Testis (tissue), 3 donors: ENCODE results near the gene ADCY9. TPM values are rescaled to one million over a fixed set of nuclear protein-coding genes. Genes with fewer than 3 reads are reported as not detected.
A peak's percentile ranks its signal among the peaks of the same experiment; 100 is the strongest.

Experiments used
- DNase-seq: peaks from one replicate; pipeline ENCODE4 v3.0.0-alpha.2; 2019
- H3K27ac ChIP-seq, 2 donors: fragments of 200-600 bp; sonication (generic); one replicate each; pipeline ENCODE4 v1.5.1; 2019
- H3K27me3 ChIP-seq: fragments of 200-600 bp; sonication (generic); one replicate; pipeline ENCODE4 v1.5.1; 2019
- H3K36me3 ChIP-seq: fragments of 200-600 bp; sonication (generic); one replicate; pipeline ENCODE4 v1.5.1; 2017; ENCODE audit warnings: low read depth; ENCODE audit errors: missing control alignments
- H3K4me1 ChIP-seq: fragments of 200-600 bp; sonication (generic); one replicate; pipeline ENCODE4 v1.5.1; 2019
- H3K4me3 ChIP-seq, 2 donors: fragments of 200-600 bp; sonication (generic); one replicate each; pipeline ENCODE4 v1.5.1; 2017 to 2019
- H3K9me3 ChIP-seq: fragments of 200-600 bp; sonication (generic); one replicate; pipeline ENCODE4 v1.5.1; 2017
- POLR2A ChIP-seq: fragments of 450-650 bp; IDR thresholded peaks from one replicate; pipeline ENCODE4 v1.6.1; 2017; ENCODE audit warnings: antibody characterized with exemption, mild to moderate bottlenecking, moderate library complexity
- WGBS, 2 donors: methylation state at CpG; one replicate each; pipeline ENCODE4 v1.1.5; 2018; 5-methylcytosine and 5-hydroxymethylcytosine counted together
- intact Hi-C: fragments of 100-400 bp; cut with DNase I; formaldehyde crosslinking; loops from one replicate; pipeline ENCODE4 v1.15.1; 2023; ENCODE audit warnings: low total_unique reads
- polyA plus RNA-seq: library from polyadenylated mRNA; stranded (reverse); fragments of 350-450 nt; fragmentation: Illumina TruSeq; extraction: RNeasy Lipid Tissue Mini Kit (QIAGEN cat#74804); gene quantifications from one replicate; pipeline ENCODE4 v1.2.3, GENCODE V29; 2014; ENCODE audit warnings: low read depth, low replicate concordance; ENCODE audit not compliant: insufficient read depth
- total RNA-seq, 2 donors: library from RNA; depleted of rRNA; stranded (reverse); fragments of >200 nt; gene quantifications; one replicate each; pipeline ENCODE4 v1.2.3, GENCODE V29; 2016
- TF ChIP-seq, protein P1 (sequence below), 3 experiments: fragments of 450-650 bp in 2 of 3; fragments of 200-600 bp in 1 of 3; sonication (generic) in 1 of 3; IDR thresholded peaks; one replicate each; pipeline ENCODE4 v1.5.1; 2016 to 2019; ENCODE audit warnings: antibody characterized with exemption in 3 of 3, mild to moderate bottlenecking in 2 of 3, moderate library complexity in 1 of 3

Gene ADCY9
- total and polyA plus RNA-seq, 3 donors from 2014 or later = 19.0 to 77.2 (median 52.8) TPM

DNA sequence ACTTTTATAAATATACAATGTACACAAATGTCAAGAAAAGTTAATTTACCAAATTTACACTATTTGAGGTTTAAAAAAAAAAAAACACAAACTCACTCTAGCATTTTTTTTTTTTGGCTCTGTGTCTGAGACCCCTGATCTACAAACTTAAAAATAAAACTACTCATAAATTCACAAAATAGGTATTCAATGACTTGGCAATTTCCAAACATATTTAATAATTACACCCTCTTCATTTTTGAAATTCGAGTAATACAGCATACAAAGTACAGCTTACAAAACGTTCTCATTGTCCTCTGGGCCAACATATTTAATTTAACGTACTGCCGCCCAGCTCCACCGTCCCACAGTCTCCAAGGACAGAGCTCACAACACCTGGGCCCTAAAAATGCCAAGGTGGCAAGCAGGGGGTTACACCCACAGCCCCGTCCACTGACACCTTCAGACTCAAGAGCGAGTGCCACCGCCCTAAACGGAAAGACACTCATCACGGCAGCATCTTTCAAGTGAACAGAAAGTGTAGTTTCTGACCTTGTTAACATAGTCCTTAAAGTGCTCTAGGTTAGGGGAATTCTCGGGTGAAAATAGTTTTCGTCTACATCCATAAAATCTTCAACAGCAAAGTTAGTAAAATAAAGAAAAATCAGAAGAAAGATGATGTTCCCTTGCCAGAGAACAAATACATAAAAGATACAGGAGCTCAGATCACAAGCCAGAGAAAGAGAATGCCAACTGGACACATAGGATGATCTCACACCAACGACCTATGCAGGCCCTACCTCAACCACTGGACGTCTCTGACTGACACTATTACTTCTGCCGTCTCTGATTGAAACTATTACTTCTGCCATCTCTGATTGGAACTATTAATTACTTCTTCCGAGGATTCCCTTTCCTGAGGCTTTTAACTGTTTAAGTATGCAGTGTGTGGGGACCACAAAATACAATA, 4.2 kb downstream of the ADCY9 start:
- WGBS, 2 donors = 28 to 33% methylated on average over 16 of the region's 16 CpGs
- peak overlapping the region in 1 of 2 donors; percentile 12 for H3K4me3 ChIP-seq
- TF ChIP-seq, protein P1, sequence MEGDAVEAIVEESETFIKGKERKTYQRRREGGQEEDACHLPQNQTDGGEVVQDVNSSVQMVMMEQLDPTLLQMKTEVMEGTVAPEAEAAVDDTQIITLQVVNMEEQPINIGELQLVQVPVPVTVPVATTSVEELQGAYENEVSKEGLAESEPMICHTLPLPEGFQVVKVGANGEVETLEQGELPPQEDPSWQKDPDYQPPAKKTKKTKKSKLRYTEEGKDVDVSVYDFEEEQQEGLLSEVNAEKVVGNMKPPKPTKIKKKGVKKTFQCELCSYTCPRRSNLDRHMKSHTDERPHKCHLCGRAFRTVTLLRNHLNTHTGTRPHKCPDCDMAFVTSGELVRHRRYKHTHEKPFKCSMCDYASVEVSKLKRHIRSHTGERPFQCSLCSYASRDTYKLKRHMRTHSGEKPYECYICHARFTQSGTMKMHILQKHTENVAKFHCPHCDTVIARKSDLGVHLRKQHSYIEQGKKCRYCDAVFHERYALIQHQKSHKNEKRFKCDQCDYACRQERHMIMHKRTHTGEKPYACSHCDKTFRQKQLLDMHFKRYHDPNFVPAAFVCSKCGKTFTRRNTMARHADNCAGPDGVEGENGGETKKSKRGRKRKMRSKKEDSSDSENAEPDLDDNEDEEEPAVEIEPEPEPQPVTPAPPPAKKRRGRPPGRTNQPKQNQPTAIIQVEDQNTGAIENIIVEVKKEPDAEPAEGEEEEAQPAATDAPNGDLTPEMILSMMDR (IDR thresholded peaks at IDR 0.05) = no peak
- TF ChIP-seq POLR2A = no peak
- H3K27ac ChIP-seq = no peak overlapping the region
- no peaks in the 10 kb centered on the region for H3K9me3 ChIP-seq
- H3K4me1 ChIP-seq = peaks cover 22% of the 10 kb centered on the region
- DNase-seq = peak; percentile 52
- intact Hi-C loops = loop anchor here (10.0 kb wide), 1 partner anchor 143 kb away; no protein-coding TSS in a partner anchor
- H3K36me3 ChIP-seq = no peaks in the 10 kb centered on the region
- no peaks in the 10 kb centered on the region for H3K27me3 ChIP-seq

DNA sequence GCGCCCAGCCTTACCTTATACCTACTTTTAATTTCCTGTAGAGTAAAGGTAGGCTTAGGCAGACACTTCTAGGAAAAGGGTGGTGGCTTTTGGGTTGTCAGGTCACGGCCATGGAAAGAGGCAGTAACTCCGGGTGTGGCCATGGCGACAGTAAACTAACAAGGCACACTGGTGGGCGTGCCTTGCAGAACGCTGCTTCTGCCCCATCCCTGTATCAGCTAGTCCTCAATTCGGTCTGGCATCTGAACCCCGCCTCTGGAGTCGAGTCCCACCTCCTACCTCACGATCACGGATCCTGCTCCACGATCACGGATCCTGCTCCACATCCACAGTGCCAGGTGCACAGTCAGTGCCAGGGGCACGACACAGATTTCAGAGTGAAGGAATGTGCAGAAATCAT, 5.6 kb downstream of the ADCY9 start:
- TF ChIP-seq, protein P1 (IDR thresholded peaks at IDR 0.05) = no peak
- TF ChIP-seq POLR2A = no peak
- H3K4me3 ChIP-seq = no peak overlapping the region
- WGBS, 2 donors = 82 to 90% methylated on average over 12 to 14 of the region's 14 CpGs
- intact Hi-C loops = loop anchor here (10.0 kb wide), 1 partner anchor 144 kb away; no protein-coding TSS in a partner anchor
- H3K27me3 ChIP-seq = no peaks in the 10 kb centered on the region
- H3K27ac ChIP-seq = no peak overlapping the region
- H3K9me3 ChIP-seq = no peaks in the 10 kb centered on the region
- H3K4me1 ChIP-seq = peaks cover 35% of the 10 kb centered on the region
- no peaks in the 10 kb centered on the region for H3K36me3 ChIP-seq
- peak; percentile 51 for DNase-seq

DNA sequence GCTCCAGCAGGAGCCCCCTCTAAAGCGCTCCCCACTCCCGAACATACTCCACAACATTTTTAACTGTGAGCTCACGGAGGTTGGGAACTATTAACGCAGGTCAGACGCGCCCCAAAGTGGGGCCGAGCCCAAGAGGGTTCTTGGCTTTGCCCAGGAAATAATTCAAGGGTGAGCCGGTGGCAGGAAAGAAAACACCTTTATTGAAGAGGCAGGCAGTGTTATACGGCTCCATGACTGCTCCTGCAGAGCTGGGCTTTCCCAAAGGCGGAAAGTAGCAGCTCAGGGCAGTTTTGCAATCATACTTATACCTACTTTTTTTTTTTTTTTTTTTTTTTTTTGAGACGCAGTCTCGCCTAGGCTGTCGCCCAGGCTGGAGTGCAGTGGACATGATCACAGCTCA, 6.2 kb downstream of the ADCY9 start:
- Histone ChIP-seq H3K4me3 (no peak overlapping the region), H3K27me3 (no peaks in the 10 kb centered on the region), H3K27ac (no peak overlapping the region), H3K9me3 (no peaks in the 10 kb centered on the region), H3K4me1 (peaks cover 34% of the 10 kb centered on the region), H3K36me3 (no peaks in the 10 kb centered on the region)
- 93 to 95% methylated on average over 13 of the region's 13 CpGs for WGBS, 2 donors
- DNase-seq = no peak
- intact Hi-C loops = loop anchor here (10.0 kb wide), 1 partner anchor 145 kb away; no protein-coding TSS in a partner anchor
- no peak for TF ChIP-seq POLR2A
- TF ChIP-seq, protein P1 (IDR thresholded peaks at IDR 0.05) = no peak

DNA sequence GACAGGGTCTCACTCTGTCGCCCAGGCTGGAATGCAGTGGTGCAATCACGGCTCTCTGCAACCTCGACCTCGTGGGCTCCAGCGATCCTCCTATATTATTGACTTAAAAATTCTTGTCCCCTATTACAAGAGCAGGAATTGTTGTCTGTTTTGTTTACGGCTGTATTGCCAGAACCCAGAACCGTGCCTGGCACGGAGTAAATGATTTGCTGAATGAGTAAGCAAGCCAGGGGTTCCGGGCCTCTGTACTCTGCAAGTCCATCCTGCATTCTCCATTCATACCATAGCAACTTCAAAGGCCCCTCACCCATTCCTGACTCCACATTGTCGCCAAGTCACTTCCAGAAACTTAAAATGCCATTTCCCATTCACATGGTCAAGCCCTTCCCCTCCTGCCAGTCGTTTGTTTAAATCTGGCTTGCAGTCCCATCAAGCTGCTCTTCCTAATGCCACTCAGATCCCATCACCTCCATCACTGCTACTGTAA, 6.9 kb downstream of the ADCY9 start:
- WGBS, 2 donors = 88 to 91% methylated on average over 11 of the region's 11 CpGs
- Histone ChIP-seq H3K4me3 (no peak overlapping the region), H3K4me1 (peaks cover 27% of the 10 kb centered on the region), H3K27me3 (no peaks in the 10 kb centered on the region), H3K27ac (no peak overlapping the region), H3K9me3 (no peaks in the 10 kb centered on the region), H3K36me3 (no peaks in the 10 kb centered on the region)
- intact Hi-C loops = no loop called here
- no peak for TF ChIP-seq POLR2A
- TF ChIP-seq, protein P1 (IDR thresholded peaks at IDR 0.05) = no peak
- no peak for DNase-seq
